Endothelial cell of umbilical vein (primary cell): Measurements from ENCODE around the gene KIF17. TPM values are rescaled to one million over a fixed set of nuclear protein-coding genes. Genes with fewer than 3 reads are reported as not detected.

Source experiments
- BruUV-seq: library from RNA; stranded (reverse); fragments of 400-500 nt; replicated peaks from 2 replicates; lab custom pipeline; 2021; lab: Mats Ljungman, UMichigan
- CTCF ChIA-PET: fragments of 300-600, 350-600 bp; sonication (Branson Sonifier 250); formaldehyde crosslinking; loops from one replicate; lab custom pipeline; 2021; ENCODE audit warnings: antibody characterized with exemption, inconsistent platforms; lab: Charles Lee
- POLR2A ChIA-PET: fragments of 300-600, 350-600 bp; sonication (Branson Sonifier 250); formaldehyde crosslinking; loops from one replicate; lab custom pipeline; 2021; ENCODE audit warnings: antibody characterized with exemption, inconsistent platforms; lab: Charles Lee
- DNase-seq: peaks from one replicate; pipeline ENCODE4 v3.0.0-alpha.2; 2011; ENCODE audit warnings: low read depth, low spot score
- FAIRE-seq: peaks from 2 replicates; lab custom pipeline; 2011; peaks lifted over from hg19 to GRCh38; lab: Jason Lieb, UNC
- H2AFZ ChIP-seq: 2 replicates; pipeline ENCODE4 v1.6.0; 2012; ENCODE audit warnings: low read depth, low read length, control low read depth, inconsistent platforms
- H3K27ac ChIP-seq: 2 replicates; pipeline ENCODE4 v1.5.1; 2011; ENCODE audit warnings: low read depth, mild to moderate bottlenecking, control low read depth, low read length, moderate library complexity; ENCODE audit not compliant: insufficient read depth
- H3K27me3 ChIP-seq, 2 experiments: 2 replicates each; pipeline versions ENCODE4 v1.6.0 to v1.6.1; 2011; ENCODE audit warnings: low read length in 2 of 2, mixed read lengths in 1 of 2; ENCODE audit not compliant: control insufficient read depth in 2 of 2, insufficient read depth in 2 of 2
- H3K36me3 ChIP-seq, 2 experiments: 2 replicates in 1 of 2; 3 replicates in 1 of 2; pipeline ENCODE4 v1.5.1; 2011; ENCODE audit warnings: low read length in 2 of 2, mild to moderate bottlenecking in 1 of 2, moderate library complexity in 1 of 2; ENCODE audit not compliant: control insufficient read depth in 2 of 2, insufficient read depth in 2 of 2; ENCODE audit errors: extremely low read depth in 1 of 2
- H3K4me1 ChIP-seq: 3 replicates; pipeline ENCODE4 v1.5.1; 2011; ENCODE audit warnings: mild to moderate bottlenecking, low read length; ENCODE audit not compliant: control insufficient read depth, insufficient read depth; ENCODE audit errors: extremely low read depth
- H3K4me2 ChIP-seq: 2 replicates; pipeline ENCODE4 v1.6.1; 2011; ENCODE audit warnings: low read length, control low read depth, mixed read lengths; ENCODE audit not compliant: insufficient read depth
- H3K4me3 ChIP-seq, 3 experiments: fragments of 200-600 bp in 1 of 3; sonication (generic), shearing (Covaris generic) in 1 of 3; replicated peaks in 1 of 3; 2 replicates each; pipeline ENCODE4 v1.5.1; 2011 to 2016; ENCODE audit warnings: control low read depth in 3 of 3, low read length in 3 of 3, mild to moderate bottlenecking in 2 of 3, inconsistent platforms in 1 of 3, low read depth in 1 of 3, moderate library complexity in 1 of 3; ENCODE audit not compliant: insufficient read depth in 1 of 3
- H3K79me2 ChIP-seq: 2 replicates; pipeline ENCODE4 v1.6.0; 2012; ENCODE audit warnings: low read length, inconsistent platforms; ENCODE audit not compliant: control insufficient read depth, insufficient read depth
- H3K9ac ChIP-seq: replicated peaks from 2 replicates; pipeline ENCODE3; 2011; ENCODE audit warnings: low read length, control low read depth; ENCODE audit not compliant: insufficient read depth; ENCODE audit errors: extremely low read depth
- H3K9me1 ChIP-seq: replicated peaks from 3 replicates; pipeline ENCODE4 v1.6.0; 2011; ENCODE audit warnings: mild to moderate bottlenecking, low read length; ENCODE audit not compliant: control insufficient read depth, insufficient read depth; ENCODE audit errors: extremely low read depth
- H3K9me3 ChIP-seq: replicated peaks from 2 replicates; pipeline ENCODE4 v1.5.1; 2012; ENCODE audit warnings: low read length, inconsistent platforms; ENCODE audit not compliant: control insufficient read depth, insufficient read depth
- H4K20me1 ChIP-seq: replicated peaks from 2 replicates; pipeline ENCODE3; 2011; ENCODE audit warnings: mild to moderate bottlenecking, low read length; ENCODE audit not compliant: control insufficient read depth, insufficient read depth; ENCODE audit errors: extremely low read depth
- EZH2 ChIP-seq: IDR thresholded peaks from 2 replicates; pipeline ENCODE4 v1.6.1; 2012; ENCODE audit warnings: borderline replicate concordance, low read depth, mild to moderate bottlenecking, moderate library complexity, low read length, inconsistent platforms; ENCODE audit not compliant: severe bottlenecking
- FOS ChIP-seq: IDR thresholded peaks from 2 replicates; pipeline ENCODE4 v1.6.1; 2011; ENCODE audit warnings: mild to moderate bottlenecking, low read length, moderate library complexity, borderline replicate concordance; ENCODE audit not compliant: insufficient read depth
- GATA2 ChIP-seq: IDR thresholded peaks from 2 replicates; pipeline ENCODE4 v1.7.0; 2011; ENCODE audit warnings: low read depth, mild to moderate bottlenecking, moderate library complexity, mixed read lengths, low read length; ENCODE audit not compliant: insufficient read length, insufficient read depth
- JUN ChIP-seq: IDR thresholded peaks from 2 replicates; pipeline ENCODE4 v1.6.1; 2011; ENCODE audit warnings: borderline replicate concordance, low read depth; ENCODE audit not compliant: insufficient read length, insufficient read depth
- MYC ChIP-seq: IDR thresholded peaks from one replicate; pipeline ENCODE4 v1.6.1; 2011; ENCODE audit warnings: mild to moderate bottlenecking, low read depth, low read length
- POLR2A ChIP-seq: IDR thresholded peaks from 2 replicates; pipeline ENCODE4 v1.6.1; 2012; ENCODE audit warnings: low read depth, mild to moderate bottlenecking, control low read depth, low read length
- POLR2AphosphoS5 ChIP-seq: IDR thresholded peaks from 2 replicates; pipeline ENCODE4 v1.6.1; 2012; ENCODE audit warnings: low read depth, mild to moderate bottlenecking, control low read depth, low read length, moderate library complexity; ENCODE audit not compliant: insufficient read depth
- dilution Hi-C: fragments of 300-500 bp; cut with MboI; formaldehyde crosslinking; loops from one replicate; pipeline ENCODE4 v1.15.0; 2019; ENCODE audit warnings: low sequenced_read_pairs; ENCODE audit not compliant: extremely low pct_ligation_motif_present
- intact Hi-C: fragments of 100-400 bp; cut with micrococcal nuclease; formaldehyde crosslinking; loops from one replicate; pipeline ENCODE4 v1.10.0; 2022
- polyA plus RNA-seq, 4 experiments: library from polyadenylated mRNA; depleted of rRNA in 3 of 4; stranded (reverse) in 3 of 4; unstranded in 1 of 4; fragments of >200 nt; gene quantifications; 2 replicates each; pipeline versions ENCODE4 v1.2.1 to v1.2.3, GENCODE V29; 2011 to 2012; ENCODE audit warnings: missing spikeins in 1 of 4
- total RNA-seq: library from RNA; stranded (reverse); gene quantifications from 2 replicates; pipeline ENCODE4 v1.2.3, GENCODE V29; 2021
- TF ChIP-seq, protein P1 (sequence below): IDR thresholded peaks from 2 replicates; pipeline ENCODE4 v1.6.1; 2011; ENCODE audit not compliant: insufficient read depth, insufficient read length
- TF ChIP-seq, protein P2 (sequence below), 2 donors: IDR thresholded peaks; 1 replicate in 1 of 2; 2 replicates in 1 of 2; pipeline ENCODE4 v1.5.1; 2011; ENCODE audit warnings: low read length in 2 of 2, mild to moderate bottlenecking in 2 of 2, moderate library complexity in 2 of 2, control low read depth in 1 of 2, inconsistent platforms in 1 of 2, low read depth in 1 of 2; ENCODE audit not compliant: insufficient read depth in 1 of 2; ENCODE audit errors: extremely low read depth in 1 of 2

Gene KIF17
- total and polyA plus RNA-seq, 2 donors (not counting 3 experiments of a cell fraction or from before 2014, with no cell fraction given) = 1.1 to 1.5 TPM

DNA sequence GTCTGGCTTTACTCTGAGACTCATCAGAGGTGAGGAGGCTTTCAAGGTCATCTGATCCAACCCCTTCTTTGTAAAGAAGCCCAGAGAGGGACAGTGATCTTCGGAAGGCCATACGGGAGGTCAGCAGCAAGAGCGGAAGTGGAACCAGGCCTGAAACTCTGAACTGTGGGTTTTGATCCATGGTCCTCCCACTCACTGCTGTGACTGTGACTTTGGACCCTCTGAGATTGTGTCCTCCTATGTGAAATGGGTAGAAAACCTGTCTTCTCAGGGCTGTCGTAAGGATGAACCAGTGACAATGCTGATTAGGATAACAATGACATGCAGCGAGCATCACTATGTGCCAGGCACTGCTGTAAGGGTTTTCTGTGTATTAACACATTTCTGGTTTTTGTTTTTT is 46.9 kb downstream of the KIF17 start:
- Histone ChIP-seq H3K27me3 (no peaks in the 10 kb centered on the region), H2AFZ (no peak overlapping the region), H3K4me1 (no peaks in the 10 kb centered on the region), H3K9me1 (no peaks in the 10 kb centered on the region), H3K4me3 (no peak overlapping the region), H3K9ac (no peak overlapping the region), H3K79me2 (no peaks in the 10 kb centered on the region), H3K9me3 (no peaks in the 10 kb centered on the region), H3K27ac (no peak overlapping the region), H3K4me2 (no peak overlapping the region), H3K36me3 (no peaks in the 10 kb centered on the region), H4K20me1 (no peaks in the 10 kb centered on the region)
- intact Hi-C loops = no loop called here
- BruUV-seq = no TSS peak
- TF ChIP-seq, protein P1, sequence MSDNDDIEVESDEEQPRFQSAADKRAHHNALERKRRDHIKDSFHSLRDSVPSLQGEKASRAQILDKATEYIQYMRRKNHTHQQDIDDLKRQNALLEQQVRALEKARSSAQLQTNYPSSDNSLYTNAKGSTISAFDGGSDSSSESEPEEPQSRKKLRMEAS = no peak
- no peak for TF ChIP-seq GATA2
- no peak for TF ChIP-seq POLR2A
- TF ChIP-seq FOS = no peak
- TF ChIP-seq JUN = no peak
- TF ChIP-seq POLR2AphosphoS5 = no peak
- TF ChIP-seq MYC = no peak
- TF ChIP-seq, protein P2, sequence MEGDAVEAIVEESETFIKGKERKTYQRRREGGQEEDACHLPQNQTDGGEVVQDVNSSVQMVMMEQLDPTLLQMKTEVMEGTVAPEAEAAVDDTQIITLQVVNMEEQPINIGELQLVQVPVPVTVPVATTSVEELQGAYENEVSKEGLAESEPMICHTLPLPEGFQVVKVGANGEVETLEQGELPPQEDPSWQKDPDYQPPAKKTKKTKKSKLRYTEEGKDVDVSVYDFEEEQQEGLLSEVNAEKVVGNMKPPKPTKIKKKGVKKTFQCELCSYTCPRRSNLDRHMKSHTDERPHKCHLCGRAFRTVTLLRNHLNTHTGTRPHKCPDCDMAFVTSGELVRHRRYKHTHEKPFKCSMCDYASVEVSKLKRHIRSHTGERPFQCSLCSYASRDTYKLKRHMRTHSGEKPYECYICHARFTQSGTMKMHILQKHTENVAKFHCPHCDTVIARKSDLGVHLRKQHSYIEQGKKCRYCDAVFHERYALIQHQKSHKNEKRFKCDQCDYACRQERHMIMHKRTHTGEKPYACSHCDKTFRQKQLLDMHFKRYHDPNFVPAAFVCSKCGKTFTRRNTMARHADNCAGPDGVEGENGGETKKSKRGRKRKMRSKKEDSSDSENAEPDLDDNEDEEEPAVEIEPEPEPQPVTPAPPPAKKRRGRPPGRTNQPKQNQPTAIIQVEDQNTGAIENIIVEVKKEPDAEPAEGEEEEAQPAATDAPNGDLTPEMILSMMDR (IDR thresholded peaks at IDR 0.05; ENCODE audit: extremely low read depth in 1 of 2, insufficient read depth in 1 of 2, low read depth in 1 of 2, low read length in 2 of 2) = no peak
- no peak for TF ChIP-seq EZH2
- dilution Hi-C loops = no loop called here
- POLR2A ChIA-PET = no interaction called here
- FAIRE-seq (no peak), DNase-seq (no peak)
- CTCF ChIA-PET = no interaction called here
